Activated T-helper 2 cell treated with anti-CD3 and anti-CD28 coated beads, Interferon-gamma antibody, Interleukin-2, Interleukin-4, amounts not matched to agents 10 μg/mL and 5 μg/mL and 100 μg/mL, durations not matched to agents 14 hours and 24 hours and 36 hours (primary cell): ENCODE results near the gene AKAP6. TPM values are rescaled to one million over a fixed set of nuclear protein-coding genes. Genes with fewer than 3 reads are reported as not detected.
A peak's percentile ranks its signal among the peaks of the same experiment; 100 is the strongest.
"Not testable (repeated sequence)": the region's sequence is repeated elsewhere in the genome, so short reads cannot be mapped to it uniquely, and the experiment has no call there.

ENCODE experiments used
- DNase-seq: peaks from one replicate; pipeline ENCODE4 v3.0.0; 2021; ENCODE audit warnings: low spot score
- H3K27ac Mint-ChIP-seq: one replicate; pipeline ENCODE4 v1.8.0; 2021; ENCODE audit warnings: mixed read lengths
- H3K27me3 Mint-ChIP-seq: one replicate; pipeline ENCODE4 v1.8.0; 2021; ENCODE audit warnings: low read depth, mixed read lengths
- H3K36me3 Mint-ChIP-seq: one replicate; pipeline ENCODE4 v1.8.0; 2021; ENCODE audit warnings: low read depth, mixed read lengths
- H3K4me1 Mint-ChIP-seq: one replicate; pipeline ENCODE4 v1.8.0; 2021; ENCODE audit warnings: low read depth, mixed read lengths
- H3K4me3 Mint-ChIP-seq: one replicate; pipeline ENCODE4 v1.8.0; 2021; ENCODE audit warnings: low read depth, mild to moderate bottlenecking, moderate library complexity, mixed read lengths
- H3K9me3 Mint-ChIP-seq: one replicate; pipeline ENCODE4 v1.8.0; 2021; ENCODE audit warnings: mixed read lengths
- intact Hi-C: fragments of 100-400 bp; cut with micrococcal nuclease; formaldehyde crosslinking; loops from one replicate; pipeline ENCODE4 v1.15.1; 2023
- total RNA-seq: library from RNA; stranded (reverse); gene quantifications from 2 replicates; pipeline ENCODE4 v1.2.3, GENCODE V29; 2022

The AKAP6 gene
- total RNA-seq, 1 donor from 2014 or later, result 1.0 TPM

DNA sequence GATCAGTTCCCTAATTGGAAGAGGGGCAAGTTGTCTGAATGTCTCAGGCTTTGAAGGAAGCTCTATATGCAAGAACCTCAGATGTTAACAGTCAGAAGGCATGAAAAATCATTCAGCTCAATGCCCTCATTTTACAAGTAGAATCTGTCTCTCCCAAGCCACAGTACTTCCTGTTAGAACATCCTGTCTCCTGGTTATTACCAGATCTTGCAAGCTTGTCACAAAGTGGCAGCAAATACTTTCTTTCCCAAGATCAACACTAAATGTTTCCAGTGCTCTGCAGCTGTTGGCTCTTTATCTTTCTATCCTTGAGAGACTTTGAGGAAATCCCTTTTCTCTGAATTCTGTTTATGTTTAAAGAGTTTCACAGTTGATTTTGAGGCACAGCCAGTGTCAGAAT, 235.5 kb downstream of the AKAP6 start:
- intact Hi-C loops, result loop anchor here (5.0 kb wide), 1 partner anchor 307 kb away; no protein-coding TSS in a partner anchor
- Mint-ChIP-seq H3K4me1 (peaks cover 4% of the 10 kb centered on the region), H3K27ac (no peak overlapping the region), H3K27me3 (peaks cover 10% of the 10 kb centered on the region), H3K4me3 (no peak overlapping the region), H3K36me3 (no peaks in the 10 kb centered on the region), H3K9me3 (no peaks in the 10 kb centered on the region)
- DNase-seq, result no peak

DNA sequence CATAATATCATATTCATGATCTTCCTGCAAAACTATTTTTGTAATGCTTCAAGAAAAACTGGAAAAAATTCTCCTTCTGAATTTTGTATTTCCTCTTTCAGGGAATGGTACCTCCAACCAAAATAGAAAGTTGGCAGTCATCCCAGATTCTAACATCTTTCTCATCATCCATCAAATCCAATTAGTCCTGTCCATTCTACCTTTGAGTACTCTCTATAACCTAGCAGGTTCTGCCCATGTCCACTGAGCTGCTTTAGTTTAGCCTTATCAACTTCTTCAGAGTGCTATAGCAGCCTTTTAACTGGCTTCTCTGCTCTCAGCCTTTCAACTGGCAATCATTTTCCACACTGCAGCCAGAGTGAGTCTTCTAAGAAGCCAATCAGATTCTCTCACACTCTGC, 236.2 kb downstream of the AKAP6 start:
- Mint-ChIP-seq H3K4me3 (no peak overlapping the region), H3K9me3 (no peaks in the 10 kb centered on the region), H3K4me1 (peaks cover 4% of the 10 kb centered on the region), H3K27me3 (peaks cover 10% of the 10 kb centered on the region), H3K36me3 (no peaks in the 10 kb centered on the region), H3K27ac (no peak overlapping the region)
- no peak for DNase-seq
- intact Hi-C loops, result no loop called here

DNA sequence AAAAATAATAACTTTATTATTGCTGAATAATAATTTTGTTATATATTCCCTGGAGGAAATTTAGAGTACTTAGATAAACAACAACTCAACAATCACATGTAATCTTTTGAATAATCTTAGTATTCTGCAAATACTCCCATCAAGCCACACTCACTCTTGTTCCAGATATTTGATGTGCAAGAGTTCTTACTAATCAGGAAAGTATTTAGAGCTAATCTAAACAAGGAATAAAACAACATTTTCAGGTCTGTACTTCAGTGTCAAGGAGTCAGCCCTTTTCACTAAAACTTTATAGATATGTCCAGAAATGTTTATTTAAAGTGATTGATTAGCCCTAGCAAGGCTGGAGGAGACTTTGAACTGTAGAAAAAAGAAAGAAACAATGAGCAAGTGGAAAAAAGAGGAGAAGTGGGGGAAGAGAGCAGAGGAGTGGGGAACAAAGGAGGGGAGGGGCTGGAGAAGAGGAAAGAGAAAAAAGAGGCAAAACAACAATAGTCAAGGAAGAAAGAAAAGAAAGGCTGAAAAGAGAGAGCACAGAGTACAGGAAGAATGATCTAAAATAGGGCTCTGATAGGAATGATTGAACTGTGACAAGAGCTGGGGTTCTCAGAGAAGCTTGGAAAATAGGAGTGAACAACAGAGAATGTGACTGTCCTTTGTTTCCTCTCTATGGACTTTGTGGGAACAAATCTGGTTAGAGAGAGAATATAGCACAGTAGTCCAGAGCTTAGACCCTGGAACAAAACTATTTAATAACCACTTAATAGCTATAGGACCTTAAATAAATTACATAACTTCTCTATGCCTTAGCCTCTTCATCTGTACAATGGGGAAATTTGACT, 238.7 kb downstream of the AKAP6 start:
- DNase-seq, result no peak
- intact Hi-C loops, result no loop called here
- H3K9me3 Mint-ChIP-seq, result no peaks in the 10 kb centered on the region
- peaks cover 12% of the 10 kb centered on the region for H3K27me3 Mint-ChIP-seq
- H3K27ac Mint-ChIP-seq, result no peak overlapping the region
- H3K4me1 Mint-ChIP-seq, result peaks cover 4% of the 10 kb centered on the region
- H3K36me3 Mint-ChIP-seq, result no peaks in the 10 kb centered on the region
- H3K4me3 Mint-ChIP-seq, result no peak overlapping the region

DNA sequence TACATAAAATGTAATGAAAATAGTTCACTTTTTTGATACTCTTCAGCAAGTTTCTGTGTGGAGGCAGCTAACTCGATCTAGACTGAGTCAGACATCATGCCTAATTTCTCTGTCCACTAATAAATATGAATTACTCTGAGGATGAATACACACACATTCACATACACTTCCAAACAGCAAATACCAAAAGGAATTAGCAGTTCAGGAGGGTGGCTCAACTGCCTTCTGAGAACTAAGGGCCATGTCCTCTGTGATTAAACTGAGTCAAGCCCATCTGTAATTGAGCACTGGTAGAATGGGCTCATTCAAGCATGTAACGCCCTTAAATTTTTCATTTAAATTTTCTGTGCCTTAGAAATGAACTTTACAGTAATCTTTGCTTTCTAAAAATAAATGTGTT, 242.5 kb downstream of the AKAP6 start:
- Mint-ChIP-seq H3K27me3 (peaks cover 24% of the 10 kb centered on the region), H3K36me3 (no peaks in the 10 kb centered on the region), H3K9me3 (no peaks in the 10 kb centered on the region), H3K27ac (no peak overlapping the region), H3K4me3 (no peak overlapping the region), H3K4me1 (no peaks in the 10 kb centered on the region)
- DNase-seq, result no peak
- intact Hi-C loops, result no loop called here

DNA sequence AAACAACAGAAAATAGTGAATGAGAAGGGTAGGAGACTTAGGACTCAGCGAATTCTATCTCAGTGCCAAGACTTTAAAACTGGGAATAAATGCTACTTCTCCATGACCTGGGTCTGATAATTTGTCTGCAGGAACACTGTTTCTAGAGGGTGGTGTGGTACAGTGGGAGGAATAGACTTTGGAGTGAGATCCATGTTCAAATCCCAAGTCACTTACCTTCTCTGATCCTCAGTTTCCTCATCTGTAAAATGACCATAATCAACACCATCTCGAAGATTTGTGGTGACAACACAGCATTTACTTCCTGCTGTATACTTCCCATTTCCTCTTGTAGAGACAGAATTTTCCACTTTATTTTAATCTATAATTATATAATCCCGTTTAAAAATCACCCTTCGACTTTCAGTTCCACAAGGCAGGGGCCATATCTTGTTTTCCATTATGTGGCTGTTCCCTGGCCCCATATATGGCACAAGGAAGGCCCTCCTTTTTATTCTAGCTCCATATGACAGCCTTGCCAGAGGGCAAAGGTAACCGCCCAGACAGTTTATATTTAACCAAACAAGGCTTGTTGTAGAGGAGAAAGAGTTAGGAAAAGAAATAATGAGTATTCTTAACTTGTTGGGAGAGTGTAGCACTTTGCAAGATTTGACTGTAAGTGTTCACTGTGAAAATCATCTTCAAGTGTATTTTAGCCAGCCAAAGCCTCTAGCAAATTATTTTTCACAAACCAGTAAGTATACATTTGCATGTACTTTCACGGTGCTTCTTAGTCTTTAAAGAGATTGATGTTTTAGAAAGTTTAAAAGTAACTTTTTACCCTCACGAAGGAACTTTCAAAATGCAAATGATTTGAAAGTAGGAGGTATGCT, 243.1 kb downstream of the AKAP6 start:
- H3K9me3 Mint-ChIP-seq, result no peaks in the 10 kb centered on the region
- H3K4me3 Mint-ChIP-seq, result no peak overlapping the region
- DNase-seq, result no peak
- H3K27ac Mint-ChIP-seq, result no peak overlapping the region
- no peaks in the 10 kb centered on the region for H3K36me3 Mint-ChIP-seq
- peaks cover 26% of the 10 kb centered on the region for H3K27me3 Mint-ChIP-seq
- intact Hi-C loops, result no loop called here
- H3K4me1 Mint-ChIP-seq, result no peaks in the 10 kb centered on the region

GRCh38 chr14:32572867-32573150, 243.7 kb downstream of the AKAP6 start:
- intact Hi-C loops, result no loop called here
- no peaks in the 10 kb centered on the region for H3K9me3 Mint-ChIP-seq
- H3K27me3 Mint-ChIP-seq, result peaks cover 26% of the 10 kb centered on the region
- no peak for DNase-seq
- no peak overlapping the region for H3K4me3 Mint-ChIP-seq
- H3K36me3 Mint-ChIP-seq, result no peaks in the 10 kb centered on the region
- H3K4me1 Mint-ChIP-seq, result no peaks in the 10 kb centered on the region
- no peak overlapping the region for H3K27ac Mint-ChIP-seq

DNA sequence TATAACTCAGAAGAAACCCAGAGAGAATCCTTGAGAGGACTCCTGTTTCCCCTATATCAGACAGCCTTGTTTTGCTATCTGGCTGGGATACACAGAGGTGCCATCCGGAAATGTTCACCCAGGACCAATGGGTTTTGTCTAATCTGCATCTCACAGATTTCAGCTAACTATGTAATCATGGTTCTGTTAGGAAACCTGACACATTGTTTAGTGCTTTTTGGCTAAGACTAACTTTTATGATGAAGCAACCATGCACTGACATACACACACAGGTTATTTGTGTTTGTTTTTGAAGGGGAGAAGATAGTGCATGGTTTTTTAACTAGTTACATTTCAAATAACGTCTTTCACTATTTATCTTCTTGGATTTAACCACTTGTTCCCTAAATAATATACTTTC, 245.2 kb downstream of the AKAP6 start:
- no peaks in the 10 kb centered on the region for H3K9me3 Mint-ChIP-seq
- no peaks in the 10 kb centered on the region for H3K36me3 Mint-ChIP-seq
- H3K27ac Mint-ChIP-seq, result no peak overlapping the region
- intact Hi-C loops, result no loop called here
- DNase-seq, result no peak
- peaks cover 24% of the 10 kb centered on the region for H3K27me3 Mint-ChIP-seq
- no peak overlapping the region for H3K4me3 Mint-ChIP-seq
- no peaks in the 10 kb centered on the region for H3K4me1 Mint-ChIP-seq

DNA sequence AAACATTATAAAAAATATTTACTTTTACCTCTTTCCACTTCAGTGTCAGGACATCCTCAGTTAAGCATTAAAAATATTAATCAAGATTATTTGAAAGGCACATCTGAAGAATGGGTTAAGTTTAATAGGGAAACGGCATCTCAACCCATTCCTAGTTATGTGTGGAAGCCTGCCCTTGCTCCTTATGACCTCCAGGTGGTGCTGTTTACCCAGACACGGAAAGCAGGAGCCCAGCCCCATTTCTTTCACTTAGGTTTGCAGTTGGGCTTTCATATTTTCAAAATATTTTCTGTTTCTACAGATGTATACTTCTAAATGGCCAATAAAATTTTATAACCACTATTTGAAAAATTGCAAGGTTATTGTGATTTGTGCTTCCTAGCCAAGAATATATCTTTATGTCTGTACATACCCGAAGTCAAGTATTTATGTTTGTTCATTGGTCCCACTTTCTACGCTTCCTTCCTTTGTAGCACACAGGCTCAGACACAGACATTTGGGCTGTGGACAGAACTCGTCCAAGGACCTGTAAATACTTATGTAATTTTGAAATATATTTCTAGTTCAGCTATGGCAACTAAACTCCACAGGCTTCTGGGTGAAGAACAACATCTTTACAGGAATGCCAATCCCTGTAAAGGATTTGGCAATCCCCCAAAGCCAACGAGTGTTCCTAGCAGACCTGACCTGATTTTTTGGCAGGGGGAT, 247.1 kb downstream of the AKAP6 start:
- H3K4me3 Mint-ChIP-seq, result no peak overlapping the region
- H3K36me3 Mint-ChIP-seq, result no peaks in the 10 kb centered on the region
- DNase-seq, result peak; percentile 13
- H3K27me3 Mint-ChIP-seq, result peaks cover 20% of the 10 kb centered on the region
- H3K27ac Mint-ChIP-seq, result no peak overlapping the region
- intact Hi-C loops, result loop anchor here (1.0 to 5.0 kb wide), 3 partner anchors 1216 to 1747 kb away; no protein-coding TSS in a partner anchor
- no peaks in the 10 kb centered on the region for H3K9me3 Mint-ChIP-seq
- H3K4me1 Mint-ChIP-seq, result no peaks in the 10 kb centered on the region

GRCh38 chr14:32576977-32577376, 247.9 kb downstream of the AKAP6 start:
- Mint-ChIP-seq H3K4me3 (no peak overlapping the region), H3K4me1 (no peaks in the 10 kb centered on the region), H3K36me3 (no peaks in the 10 kb centered on the region), H3K9me3 (no peaks in the 10 kb centered on the region), H3K27ac (no peak overlapping the region), H3K27me3 (peaks cover 20% of the 10 kb centered on the region)
- DNase-seq, result no peak
- intact Hi-C loops, result loop anchor here (1.0 to 5.0 kb wide), 3 partner anchors 1215 to 1746 kb away; no protein-coding TSS in a partner anchor

GRCh38 chr14:32578181-32578580, 249.1 kb downstream of the AKAP6 start:
- Mint-ChIP-seq H3K27ac (no peak overlapping the region), H3K36me3 (no peaks in the 10 kb centered on the region), H3K4me3 (no peak overlapping the region), H3K4me1 (no peaks in the 10 kb centered on the region), H3K9me3 (no peaks in the 10 kb centered on the region), H3K27me3 (peaks cover 20% of the 10 kb centered on the region)
- DNase-seq, result no peak
- intact Hi-C loops, result loop anchor here (5.0 kb wide), 2 partner anchors 1214 to 1724 kb away; no protein-coding TSS in a partner anchor

- H3K36me3 Mint-ChIP-seq, DNase-seq, intact Hi-C loops, H3K27ac Mint-ChIP-seq, H3K4me1 Mint-ChIP-seq, H3K9me3 Mint-ChIP-seq, H3K27me3 Mint-ChIP-seq, H3K4me3 Mint-ChIP-seq: not testable (repeated sequence)
Observed at GRCh38 chr14:32583427-32583826, 254.3 kb downstream of the AKAP6 start.

GRCh38 chr14:32584079-32584478, 255.0 kb downstream of the AKAP6 start:
- DNase-seq, result no peak
- no peaks in the 10 kb centered on the region for H3K9me3 Mint-ChIP-seq
- no peak overlapping the region for H3K27ac Mint-ChIP-seq
- H3K27me3 Mint-ChIP-seq, result no peaks in the 10 kb centered on the region
- H3K4me3 Mint-ChIP-seq, result no peak overlapping the region
- intact Hi-C loops, result no loop called here
- no peaks in the 10 kb centered on the region for H3K36me3 Mint-ChIP-seq
- no peaks in the 10 kb centered on the region for H3K4me1 Mint-ChIP-seq
